Activated gamma-delta T cell (primary cell): ENCODE measurements around the gene CEP43.

Experiments
- DNase-seq: peaks from one replicate; lab custom pipeline; 2025; lab: John Stamatoyannopoulos, UW

The CEP43 gene

DNA sequence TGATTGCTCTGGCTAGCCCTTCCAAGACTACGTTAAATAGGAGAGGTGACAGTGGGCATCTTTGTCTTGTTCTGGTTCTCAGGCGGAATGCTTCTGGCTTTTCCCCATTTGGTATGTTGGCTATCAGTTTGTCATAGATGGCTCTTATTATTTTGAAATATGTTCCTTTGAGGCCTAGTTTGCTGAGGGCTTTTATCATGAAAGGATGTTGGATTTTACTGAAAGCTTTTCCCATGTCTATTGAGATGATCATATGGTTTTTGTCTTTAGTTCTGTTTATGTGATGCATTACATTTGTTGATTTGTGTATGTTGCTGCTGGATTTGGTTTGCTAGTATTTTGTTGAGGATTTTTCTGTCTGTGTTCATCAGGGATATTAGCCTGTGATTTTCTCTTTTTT is 32.9 kb upstream of the CEP43 start:
- no peak for DNase-seq

DNA sequence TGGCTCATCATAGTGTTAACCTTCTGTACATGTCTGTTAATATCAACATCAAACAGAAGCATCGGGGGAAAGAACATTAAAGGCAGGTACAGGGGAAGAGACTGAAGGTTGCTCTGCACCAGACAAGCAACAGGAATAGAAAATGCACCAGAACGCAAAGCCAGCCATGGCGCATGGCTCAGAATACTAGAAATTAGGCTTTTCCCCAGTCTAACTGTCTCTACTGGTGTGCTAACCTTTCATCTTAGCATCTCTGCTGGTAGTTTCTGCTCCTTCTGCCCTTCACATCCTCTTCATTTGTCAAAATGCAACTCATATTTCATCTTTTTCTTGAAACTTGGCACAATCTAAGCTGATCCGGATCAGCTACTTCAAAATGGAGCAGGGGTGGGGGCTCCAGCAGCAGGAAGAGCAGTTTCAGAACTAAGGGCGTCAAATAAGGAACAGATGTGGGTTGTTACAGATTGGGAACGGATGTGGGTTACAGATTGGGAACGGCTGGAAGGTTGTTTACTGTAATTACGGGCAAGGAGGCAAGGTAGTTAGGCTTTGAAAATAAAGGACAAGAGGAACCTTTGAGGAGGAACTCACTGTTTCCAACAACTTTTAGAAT is 29.7 kb upstream of the CEP43 start:
- DNase-seq, result no peak

DNA sequence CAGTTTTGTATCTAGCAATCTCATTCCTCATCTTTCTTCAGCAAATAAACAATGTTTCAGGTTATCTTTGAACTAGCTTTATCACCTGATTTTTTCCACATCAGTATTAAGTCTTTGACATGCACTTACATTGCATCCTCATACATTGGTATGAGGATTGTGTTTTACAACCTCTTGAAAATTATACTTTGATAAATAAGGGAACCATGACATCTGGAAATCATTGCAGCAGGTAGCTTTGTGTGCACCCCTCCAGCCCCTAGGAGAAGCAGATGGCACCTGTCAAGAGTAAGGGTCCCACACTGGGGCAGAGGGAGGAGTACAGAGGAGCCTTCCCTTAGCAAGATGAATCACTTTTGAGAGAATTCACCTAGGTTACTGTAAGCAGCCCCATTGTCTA is 29.1 kb upstream of the CEP43 start:
- no peak for DNase-seq

DNA sequence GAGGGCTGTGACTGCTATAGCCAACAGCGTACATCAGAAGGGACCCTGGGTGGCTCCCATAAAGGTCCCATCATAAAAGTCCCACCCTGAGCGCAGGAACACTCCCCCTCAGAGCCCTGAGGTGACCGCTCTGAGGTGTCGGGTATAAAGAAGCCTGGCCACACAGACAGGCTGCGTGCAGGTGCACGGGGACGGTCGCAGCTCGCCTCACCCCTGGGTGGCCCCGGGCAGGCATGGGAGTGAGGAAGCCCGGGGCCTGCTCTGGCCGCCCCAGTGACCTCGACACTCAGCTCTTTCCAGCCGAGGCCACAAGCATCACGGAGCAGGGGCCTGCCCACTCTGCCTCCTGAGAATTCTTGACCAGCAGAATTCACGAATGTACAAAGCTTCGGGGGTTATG is 28.4 kb upstream of the CEP43 start:
- DNase-seq, result no peak

DNA sequence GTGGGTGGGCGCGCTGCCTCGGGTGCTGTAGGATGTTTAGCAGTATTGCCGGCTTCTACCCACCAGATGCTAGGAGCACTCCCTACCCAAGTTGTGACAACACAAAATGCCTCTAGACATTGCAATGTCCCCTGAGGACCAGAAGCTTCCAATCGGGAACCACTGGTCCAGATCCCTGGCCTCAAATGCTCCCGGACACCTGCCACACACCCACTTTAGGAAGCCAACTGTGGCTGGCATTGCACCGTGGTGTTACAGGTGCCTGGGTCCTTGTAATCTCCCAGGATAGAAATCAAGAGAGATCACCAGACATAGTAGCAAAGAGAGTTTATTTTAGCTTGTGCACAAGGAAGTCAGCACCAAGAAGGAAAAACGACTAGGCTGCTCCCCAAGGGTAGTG is 27.9 kb upstream of the CEP43 start:
- no peak for DNase-seq

DNA sequence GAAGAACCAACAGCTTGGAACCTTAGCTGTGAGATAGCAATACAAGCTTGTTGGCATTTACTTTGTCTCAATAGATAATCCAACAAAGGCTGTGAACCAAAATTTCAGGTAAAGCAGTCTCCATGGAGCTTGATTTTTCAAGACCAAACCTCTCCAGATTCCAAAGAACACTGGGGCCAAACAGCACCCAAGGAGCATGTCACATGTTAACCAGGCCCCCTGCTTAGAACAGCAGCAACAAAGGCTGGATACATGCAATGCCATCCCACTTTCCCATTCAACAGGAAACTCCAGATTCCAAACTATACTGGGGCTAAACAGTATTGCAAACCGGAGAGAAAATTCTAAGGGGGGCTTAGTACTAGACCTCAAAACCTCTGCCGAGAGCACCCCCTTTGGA is 27.1 kb upstream of the CEP43 start:
- DNase-seq, result no peak

DNA sequence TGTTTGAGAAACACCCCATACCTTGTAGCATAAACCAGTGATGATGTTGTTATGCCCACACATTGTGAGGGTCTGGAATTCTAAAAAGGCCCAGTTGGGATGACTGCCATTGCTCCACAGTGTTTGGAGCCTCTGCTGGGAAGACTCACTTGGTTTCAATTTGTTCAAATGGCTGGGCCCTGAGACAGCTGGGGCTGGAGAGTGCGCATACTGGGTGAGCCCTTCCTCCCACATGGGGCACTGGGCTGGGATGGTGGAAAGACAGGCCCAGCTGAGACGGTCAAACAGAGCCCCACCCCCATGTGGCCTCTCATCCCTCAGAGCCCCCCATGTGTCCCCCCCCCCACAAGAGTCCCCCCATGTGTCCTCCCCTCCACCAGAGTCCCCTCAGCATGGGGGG is 22.6 kb upstream of the CEP43 start:
- no peak for DNase-seq

DNA sequence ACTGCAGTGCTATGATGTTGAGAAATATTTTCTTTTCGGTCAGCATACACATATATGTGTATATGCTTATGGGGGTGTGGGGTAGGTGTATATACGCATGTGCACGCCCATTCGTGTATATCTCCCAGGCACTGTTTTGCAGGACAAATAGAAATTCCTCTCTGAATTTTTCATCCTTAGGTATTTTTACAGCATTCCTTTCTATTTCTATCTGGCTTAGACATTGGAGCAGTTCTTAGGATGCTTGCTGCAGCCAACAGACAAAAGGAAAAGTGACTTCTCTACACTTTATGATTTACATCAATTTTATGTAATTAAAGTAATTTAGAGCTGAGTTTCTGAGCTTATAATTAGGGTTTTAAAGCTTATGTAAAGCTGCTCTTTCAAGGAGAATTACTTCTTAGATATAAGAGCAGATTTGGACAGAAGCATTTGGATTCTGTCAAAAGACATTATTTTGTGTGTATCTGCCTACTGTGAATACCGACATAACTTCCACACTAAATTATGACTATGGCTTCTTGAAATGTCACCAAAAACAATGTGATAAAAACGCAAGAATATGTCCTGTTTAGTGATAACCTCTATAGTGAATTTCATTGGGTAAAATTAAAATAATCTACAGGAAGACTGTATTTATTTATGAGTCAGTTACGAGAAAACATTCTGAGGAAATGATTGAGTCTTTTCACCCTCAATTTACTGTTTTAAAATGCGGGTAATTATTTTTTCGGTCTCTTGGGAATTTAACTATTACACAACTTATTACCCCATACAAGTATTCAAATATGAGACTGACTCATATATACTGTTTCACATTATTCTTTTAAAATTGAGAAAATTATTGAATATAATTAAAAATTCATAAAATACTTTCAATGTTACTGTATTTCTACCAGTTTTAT is 21.3 kb upstream of the CEP43 start:
- no peak for DNase-seq

DNA sequence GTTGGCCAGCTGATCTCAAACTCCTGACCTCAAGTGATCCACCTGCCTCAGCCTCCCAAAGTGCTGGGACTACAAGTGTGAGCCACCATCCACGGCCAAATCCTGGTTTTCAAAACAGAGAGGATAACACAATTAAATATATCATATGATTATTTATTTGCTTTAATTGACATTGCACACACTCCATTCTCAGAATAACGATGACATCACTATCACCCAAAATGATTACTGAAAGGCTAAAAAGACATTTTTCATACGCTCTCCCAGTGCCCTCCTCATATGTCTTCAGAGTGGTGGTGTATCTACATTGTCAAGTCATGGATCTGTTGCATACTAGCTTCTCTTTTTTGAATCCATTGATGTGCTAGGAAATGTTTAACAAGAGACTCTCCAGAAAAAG is 18.5 kb upstream of the CEP43 start:
- no peak for DNase-seq

DNA sequence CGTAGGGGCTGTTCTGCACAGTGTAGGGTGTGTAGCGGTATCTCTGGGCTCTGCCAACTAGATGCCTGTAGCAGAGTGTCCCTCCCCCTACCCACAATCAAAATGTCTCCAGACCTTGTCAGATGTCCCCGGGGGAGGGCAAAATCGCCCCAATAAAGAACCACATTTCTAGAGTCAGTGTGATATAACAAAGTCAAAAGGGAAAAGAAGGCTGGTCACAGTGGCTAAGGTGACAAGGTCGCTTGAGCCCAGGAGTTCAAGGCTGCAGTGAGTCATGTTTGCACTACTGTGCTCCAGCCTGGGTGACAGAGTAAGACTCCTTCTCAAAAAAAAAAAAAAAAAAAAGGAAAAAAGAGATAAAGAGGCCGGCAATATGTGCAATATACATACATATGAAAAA is 11.7 kb upstream of the CEP43 start:
- no peak for DNase-seq

DNA sequence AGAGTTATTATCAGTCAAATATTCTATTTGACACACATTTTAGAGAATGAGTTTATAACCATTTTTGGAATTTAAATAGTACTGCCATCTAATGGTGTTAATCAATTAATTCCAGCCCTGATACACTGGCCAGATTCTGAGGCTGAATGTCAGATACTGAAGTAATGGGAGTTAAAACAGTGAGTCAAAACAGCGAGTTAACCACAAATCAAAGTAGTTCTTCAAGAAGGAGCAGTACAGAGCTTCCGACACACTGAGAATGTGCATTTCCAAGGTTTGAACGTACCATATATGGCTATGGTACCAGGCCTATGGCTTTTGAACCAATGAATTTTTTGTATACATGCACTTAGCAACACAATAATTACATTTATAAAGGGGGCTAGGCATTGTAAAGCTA is 11.3 kb upstream of the CEP43 start:
- no peak for DNase-seq

DNA sequence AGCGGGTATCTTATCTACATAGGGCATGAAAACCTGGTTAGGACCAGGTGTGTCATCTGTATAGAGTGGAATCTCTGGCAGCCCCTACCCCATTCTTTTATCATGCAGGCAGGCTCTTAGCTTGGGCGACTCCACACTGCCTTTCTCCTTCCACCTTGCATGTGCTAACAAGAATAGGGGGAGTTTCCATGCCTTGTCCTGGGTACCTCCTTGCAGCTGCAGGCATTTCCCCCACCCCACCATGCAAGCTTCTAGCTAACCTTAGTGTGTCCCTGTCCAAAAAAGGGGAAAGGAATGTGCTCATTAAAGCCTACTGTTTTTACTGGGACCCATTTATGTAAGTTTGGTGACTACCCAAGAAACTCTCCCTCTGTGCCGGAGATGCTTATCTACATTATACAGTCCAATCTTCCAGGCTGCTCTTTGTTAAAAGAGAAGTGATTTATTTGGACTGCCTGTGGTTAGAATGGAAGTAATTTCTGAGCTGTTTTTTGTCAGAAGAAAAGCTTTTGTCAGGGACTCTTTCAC is 10.5 kb upstream of the CEP43 start:
- DNase-seq, result no peak

DNA sequence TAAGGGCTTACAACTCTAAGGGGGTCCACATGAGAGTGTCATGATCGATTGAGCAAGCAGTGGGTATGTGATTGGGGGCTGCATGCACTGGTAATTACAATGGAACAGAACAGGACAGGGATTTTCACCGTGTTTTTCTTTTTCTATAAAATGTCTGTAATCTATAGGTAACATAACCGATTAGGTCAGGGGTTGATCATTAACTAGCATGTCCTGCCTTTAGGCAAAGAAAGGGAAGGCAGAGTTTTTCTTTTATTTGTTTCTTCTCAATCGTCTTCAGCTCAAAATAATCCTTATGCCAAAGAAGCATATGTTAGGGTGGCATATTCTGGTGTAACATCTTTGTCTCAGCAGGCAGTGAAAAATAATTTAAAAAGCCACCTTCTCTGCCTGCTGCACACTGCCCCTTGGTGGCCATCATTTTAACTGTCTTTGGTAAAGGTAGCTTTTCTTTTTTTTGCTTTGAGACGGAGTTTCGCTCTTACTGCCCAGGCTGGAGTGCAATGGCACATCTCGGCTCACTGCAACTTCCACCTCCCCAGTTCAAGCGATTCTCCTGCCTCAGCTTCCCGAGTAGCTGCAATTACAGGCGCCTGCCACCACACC is 9.7 kb upstream of the CEP43 start:
- DNase-seq, result no peak

DNA sequence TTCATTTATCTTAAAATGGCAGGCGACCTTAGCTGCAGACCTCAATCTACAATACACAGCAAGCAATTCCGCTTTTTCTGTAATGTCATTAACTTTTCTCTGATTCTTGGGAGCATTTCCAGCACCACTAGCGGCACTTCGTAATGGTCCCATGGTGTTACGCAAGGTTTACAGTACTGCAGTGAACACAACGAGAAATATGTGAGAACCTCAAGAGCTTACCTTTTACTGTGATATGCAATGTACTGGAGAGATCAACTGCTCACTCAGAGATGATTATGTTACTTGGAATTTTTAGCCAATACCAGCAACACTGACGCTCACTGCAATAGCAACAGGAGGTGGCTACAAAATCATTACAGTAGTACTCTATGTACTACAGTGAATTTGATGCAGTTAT is 2.8 kb upstream of the CEP43 start:
- no peak for DNase-seq

DNA sequence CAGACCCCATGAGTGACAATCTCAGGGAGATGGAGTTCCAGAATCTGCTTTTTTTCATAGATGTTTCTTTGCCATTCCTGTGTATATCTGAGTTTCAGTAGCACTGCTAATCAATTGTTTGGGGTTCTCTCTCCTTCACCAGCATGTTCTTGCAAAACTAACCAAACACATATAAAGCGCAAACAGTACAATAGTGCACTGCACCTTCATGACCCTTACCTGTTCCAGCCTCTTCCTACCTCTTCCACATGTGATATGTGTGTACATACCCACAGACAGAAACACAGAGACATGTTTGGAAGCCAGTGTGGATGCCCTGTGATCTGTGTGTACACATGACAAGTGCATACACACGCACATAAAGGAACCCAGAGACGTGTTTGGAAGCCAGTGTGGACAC is 1.8 kb upstream of the CEP43 start:
- DNase-seq, result no peak

DNA sequence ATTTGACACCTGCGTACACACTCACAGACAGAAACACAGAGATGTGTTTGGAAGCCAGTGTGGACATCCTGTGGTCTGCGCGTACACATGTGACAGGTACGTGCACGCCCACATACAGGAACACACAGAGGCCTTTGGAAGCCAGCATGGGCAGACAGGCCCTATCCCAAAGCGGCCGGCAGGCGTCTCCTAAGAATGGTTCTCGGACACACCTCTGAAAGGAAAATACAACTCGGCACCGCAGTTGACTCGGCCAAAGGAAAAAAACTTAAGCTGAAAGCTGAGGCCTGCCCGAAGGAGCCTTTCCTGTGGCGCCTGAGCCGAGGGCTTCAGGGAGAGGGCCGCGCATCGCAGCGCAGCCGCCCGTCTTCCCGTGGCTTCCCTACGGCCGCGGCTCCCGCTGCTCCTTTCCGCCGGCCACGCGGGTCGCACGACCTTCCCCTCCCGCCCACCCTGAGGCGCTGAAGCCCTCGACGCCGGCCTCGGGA is 1.4 kb upstream of the CEP43 start:
- DNase-seq, result peak; percentile 18

DNA sequence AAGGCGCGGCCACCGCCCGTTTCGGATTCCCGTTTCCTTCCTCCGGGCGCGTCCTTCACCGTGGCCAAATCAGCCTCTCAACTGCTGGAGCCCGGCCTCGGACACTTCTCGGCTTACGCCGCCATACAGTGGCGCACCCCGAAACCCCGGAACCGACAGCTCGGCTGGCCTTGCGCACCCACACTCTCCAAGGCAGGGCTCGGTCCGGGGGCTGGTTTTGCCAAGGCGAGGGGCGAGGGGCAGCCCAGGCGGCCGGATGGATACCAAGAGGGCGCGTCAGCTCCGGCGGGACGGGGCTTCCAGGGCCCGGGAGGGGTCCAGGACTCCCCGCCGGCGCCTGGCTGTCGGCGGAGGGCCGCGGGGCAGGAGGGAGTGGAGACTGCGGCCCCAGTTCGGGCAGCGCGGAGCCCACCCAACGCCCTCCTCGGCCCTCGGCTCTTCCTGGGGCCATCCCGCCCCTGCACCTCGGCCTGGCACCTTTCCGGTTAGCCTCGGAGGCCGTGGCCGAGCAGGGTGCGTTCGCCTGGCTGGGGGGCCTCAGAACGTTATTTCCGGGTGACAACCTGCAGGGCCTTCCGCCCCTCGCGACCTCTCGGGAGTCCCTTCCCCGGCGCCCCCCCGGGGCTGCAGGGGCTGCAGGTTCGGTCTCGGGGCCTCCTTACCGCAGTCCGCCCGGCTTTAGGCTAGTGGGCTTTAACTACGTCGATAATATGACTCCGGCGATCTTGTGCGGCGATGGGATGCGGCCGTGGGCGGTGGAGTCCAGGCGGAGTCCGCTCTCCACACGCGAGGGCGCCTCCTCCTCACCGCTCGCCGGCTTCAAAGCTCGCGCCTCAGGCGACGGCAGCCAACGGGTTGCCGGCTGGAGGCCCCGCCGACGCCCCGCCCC is 697 bp upstream of the CEP43 start:
- peak; percentile 33 for DNase-seq

DNA sequence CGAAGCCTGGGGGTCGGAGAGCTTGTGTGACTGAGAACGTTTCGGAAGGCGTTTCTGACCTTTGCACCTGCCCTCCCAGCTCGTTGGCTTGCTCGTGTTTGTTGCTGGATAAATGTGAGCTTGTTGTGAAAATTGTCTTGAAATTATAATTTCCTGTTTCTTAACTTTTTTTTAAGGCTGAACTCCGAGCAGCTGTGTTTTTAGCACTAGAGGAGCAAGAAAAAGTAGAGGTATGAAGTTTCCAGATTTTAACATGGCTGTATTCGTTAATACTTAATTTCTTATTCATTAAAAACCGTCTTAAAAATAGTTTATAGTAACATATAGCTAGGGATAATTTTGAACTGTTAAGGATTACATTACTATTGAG is 672 bp downstream of the CEP43 start:
- DNase-seq, result no peak

DNA sequence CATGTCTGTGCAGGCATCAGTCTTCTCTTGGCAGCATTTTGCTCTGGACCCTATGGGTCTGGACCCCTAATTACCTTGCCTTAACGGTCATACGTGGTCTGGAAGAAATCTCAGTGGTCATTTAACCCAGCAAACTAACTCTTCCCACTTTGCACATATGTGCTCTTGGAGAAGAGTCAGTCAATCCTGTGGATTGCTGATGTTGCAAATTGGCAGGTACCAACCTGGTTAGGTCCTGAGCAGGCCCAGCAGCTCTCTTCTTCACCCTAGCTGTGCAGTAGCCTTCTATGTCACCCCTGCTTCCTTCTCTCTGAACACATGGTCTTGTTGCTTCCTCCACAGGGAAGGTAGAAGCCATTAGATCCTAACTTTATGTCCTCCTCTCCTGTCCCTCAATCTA is 1.6 kb downstream of the CEP43 start:
- DNase-seq, result no peak

DNA sequence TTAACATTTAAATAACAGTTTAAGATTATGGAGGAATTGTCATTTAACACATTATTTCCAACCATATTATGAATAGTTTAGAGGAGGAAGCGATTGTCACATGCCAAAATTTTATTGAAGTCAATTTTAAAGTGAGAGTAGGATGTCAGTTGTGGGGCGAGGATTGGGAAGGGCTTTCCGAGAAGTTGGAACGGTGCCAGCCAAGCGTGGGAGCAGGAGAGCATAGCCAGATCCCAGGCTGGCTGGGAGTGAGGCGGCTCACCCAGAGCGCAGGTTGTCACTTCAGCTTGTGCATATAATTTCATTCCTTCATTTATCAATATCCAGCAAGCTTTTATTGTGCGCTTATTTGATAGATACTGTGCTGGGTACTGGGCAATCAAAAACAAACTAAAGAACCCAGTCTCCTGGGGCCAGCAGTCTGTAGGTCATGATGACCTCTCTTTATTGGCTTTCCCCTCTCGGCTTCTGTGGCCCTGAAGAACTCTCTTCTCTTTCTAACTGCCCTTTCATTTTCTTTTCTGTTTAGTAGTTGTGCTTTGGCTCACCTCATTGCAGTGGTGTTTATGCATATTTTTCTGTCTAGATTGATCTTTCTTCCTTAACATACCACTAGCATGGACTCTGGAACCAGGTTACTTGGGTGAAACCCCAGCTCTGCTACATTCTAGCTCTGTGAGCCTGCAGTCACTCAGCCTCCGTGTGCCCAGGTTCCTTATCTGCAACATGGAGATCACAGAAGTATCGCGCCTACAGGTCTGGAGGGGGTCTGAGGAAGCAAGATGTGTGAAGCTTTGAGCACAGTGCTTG is 6.4 kb downstream of the CEP43 start:
- no peak for DNase-seq

DNA sequence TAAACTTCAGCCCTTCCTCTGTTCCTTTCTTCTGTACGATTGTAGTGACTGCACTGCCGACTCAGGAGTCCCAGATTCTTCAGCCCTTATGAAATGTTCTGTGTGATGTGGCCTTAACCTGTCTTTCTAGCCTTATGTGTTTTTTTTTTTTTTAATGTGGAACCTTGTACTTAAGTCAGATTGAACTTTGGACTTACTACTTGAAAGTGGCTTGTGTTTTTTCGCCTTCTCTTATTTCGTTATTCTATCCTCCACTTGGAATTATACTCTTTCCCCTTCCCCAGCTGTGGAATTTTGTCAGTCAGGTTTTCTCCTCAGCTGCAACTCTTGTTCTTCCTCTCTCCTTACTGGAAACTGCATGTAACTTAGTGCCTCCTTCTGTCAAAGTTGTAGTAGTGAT is 8.8 kb downstream of the CEP43 start:
- no peak for DNase-seq
